Esophagus squamous epithelium (tissue), 5 donors: ENCODE measurements around the gene ING3. TPM values are rescaled to one million over a fixed set of nuclear protein-coding genes. Genes with fewer than 3 reads are reported as not detected.

Experiments
- DNase-seq: peaks from one replicate; lab custom pipeline; 2025; lab: John Stamatoyannopoulos, UW
- H3K27ac ChIP-seq, 4 donors: fragments of 200-600 bp; sonication (generic); one replicate each; pipeline ENCODE4 v1.5.1; 2016 to 2019; ENCODE audit warnings: mild to moderate bottlenecking in 1 of 4
- H3K27me3 ChIP-seq, 4 donors: fragments of 200-600 bp; sonication (generic); 1 replicate in 3 of 4; 2 replicates in 1 of 4; pipeline versions ENCODE4 v1.5.1 to v1.6.0; 2017 to 2021; ENCODE audit warnings: antibody characterized with exemption in 1 of 4
- H3K36me3 ChIP-seq, 3 donors: fragments of 200-600 bp; sonication (generic); one replicate each; pipeline ENCODE4 v1.5.1; 2016 to 2019
- H3K4me1 ChIP-seq, 3 donors: fragments of 200-600 bp; sonication (generic); one replicate each; pipeline ENCODE4 v1.5.1; 2017 to 2019
- H3K4me3 ChIP-seq, 4 donors: fragments of 200-600 bp; sonication (generic); 1 replicate in 3 of 4; 2 replicates in 1 of 4; pipeline ENCODE4 v1.5.1; 2016 to 2019; ENCODE audit warnings: mild to moderate bottlenecking in 2 of 4, moderate library complexity in 1 of 4
- H3K9me3 ChIP-seq, 3 donors: fragments of 200-600 bp; sonication (generic); one replicate each; pipeline ENCODE4 v1.5.1; 2016 to 2019
- POLR2A ChIP-seq, 4 donors: fragments of 450-650 bp; IDR thresholded peaks; one replicate each; pipeline ENCODE4 v1.6.1; 2017; ENCODE audit warnings: antibody characterized with exemption in 4 of 4, mild to moderate bottlenecking in 4 of 4, moderate library complexity in 3 of 4
- WGBS, 2 donors: methylation state at CpG; one replicate each; pipeline ENCODE4 v1.1.5; 2018; 5-methylcytosine and 5-hydroxymethylcytosine counted together
- intact Hi-C: fragments of 100-400 bp; cut with DNase I; formaldehyde crosslinking; loops from one replicate; pipeline ENCODE4 v1.15.0; 2022
- total RNA-seq, 4 donors: library from RNA; depleted of rRNA; stranded (reverse); fragments of >200 nt; gene quantifications; one replicate each; pipeline ENCODE4 v1.1.0, GENCODE V29; 2016
- TF ChIP-seq, protein P1 (sequence below), 6 experiments: fragments of 450-650 bp in 4 of 6; fragments of 200-600 bp in 2 of 6; sonication (generic) in 2 of 6; IDR thresholded peaks; one replicate each; pipeline ENCODE4 v1.5.1; 2016 to 2019; ENCODE audit warnings: antibody characterized with exemption in 6 of 6, mild to moderate bottlenecking in 4 of 6, moderate library complexity in 4 of 6
- donor health status: DM: yes; HTN: yes; CAD: no.

The ING3 gene
- total RNA-seq, 4 donors from 2014 or later, result 12.5 to 15.8 (median 14.4) TPM

DNA sequence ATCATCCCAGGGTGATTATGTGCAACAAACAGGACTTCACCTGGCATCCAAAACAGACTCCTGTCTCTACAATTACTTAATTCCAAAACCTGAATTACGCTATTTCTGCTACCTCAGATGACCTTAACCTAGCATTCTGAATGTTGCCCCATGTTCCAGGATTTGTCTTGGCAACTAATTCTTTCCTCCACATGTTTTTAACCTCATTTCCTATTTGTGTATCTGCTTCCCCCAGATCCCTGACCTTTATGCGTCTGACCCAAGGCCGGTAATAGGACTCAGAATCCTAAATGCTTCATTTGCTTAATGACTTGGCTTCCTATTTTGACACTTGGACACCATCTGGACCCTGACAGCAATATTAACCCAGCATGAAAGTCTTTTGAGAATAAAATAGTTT, 8.7 kb upstream of the ING3 start:
- WGBS, 2 donors, result 42 to 50% methylated on average over 3 of the region's 3 CpGs
- Histone ChIP-seq H3K27me3 (no peaks in the 10 kb centered on the region), H3K27ac (no peak overlapping the region), H3K4me3 (no peak overlapping the region), H3K9me3 (no peaks in the 10 kb centered on the region), H3K4me1 (no peaks in the 10 kb centered on the region), H3K36me3 (no peaks in the 10 kb centered on the region)
- no peak for TF ChIP-seq POLR2A (IDR thresholded peaks at IDR 0.05)
- TF ChIP-seq, protein P1, sequence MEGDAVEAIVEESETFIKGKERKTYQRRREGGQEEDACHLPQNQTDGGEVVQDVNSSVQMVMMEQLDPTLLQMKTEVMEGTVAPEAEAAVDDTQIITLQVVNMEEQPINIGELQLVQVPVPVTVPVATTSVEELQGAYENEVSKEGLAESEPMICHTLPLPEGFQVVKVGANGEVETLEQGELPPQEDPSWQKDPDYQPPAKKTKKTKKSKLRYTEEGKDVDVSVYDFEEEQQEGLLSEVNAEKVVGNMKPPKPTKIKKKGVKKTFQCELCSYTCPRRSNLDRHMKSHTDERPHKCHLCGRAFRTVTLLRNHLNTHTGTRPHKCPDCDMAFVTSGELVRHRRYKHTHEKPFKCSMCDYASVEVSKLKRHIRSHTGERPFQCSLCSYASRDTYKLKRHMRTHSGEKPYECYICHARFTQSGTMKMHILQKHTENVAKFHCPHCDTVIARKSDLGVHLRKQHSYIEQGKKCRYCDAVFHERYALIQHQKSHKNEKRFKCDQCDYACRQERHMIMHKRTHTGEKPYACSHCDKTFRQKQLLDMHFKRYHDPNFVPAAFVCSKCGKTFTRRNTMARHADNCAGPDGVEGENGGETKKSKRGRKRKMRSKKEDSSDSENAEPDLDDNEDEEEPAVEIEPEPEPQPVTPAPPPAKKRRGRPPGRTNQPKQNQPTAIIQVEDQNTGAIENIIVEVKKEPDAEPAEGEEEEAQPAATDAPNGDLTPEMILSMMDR (IDR thresholded peaks at IDR 0.05), result no peak
- intact Hi-C loops, result loop anchor here (10.0 kb wide), 1 partner anchor 137 kb away; no protein-coding TSS in a partner anchor
- DNase-seq, result no peak

DNA sequence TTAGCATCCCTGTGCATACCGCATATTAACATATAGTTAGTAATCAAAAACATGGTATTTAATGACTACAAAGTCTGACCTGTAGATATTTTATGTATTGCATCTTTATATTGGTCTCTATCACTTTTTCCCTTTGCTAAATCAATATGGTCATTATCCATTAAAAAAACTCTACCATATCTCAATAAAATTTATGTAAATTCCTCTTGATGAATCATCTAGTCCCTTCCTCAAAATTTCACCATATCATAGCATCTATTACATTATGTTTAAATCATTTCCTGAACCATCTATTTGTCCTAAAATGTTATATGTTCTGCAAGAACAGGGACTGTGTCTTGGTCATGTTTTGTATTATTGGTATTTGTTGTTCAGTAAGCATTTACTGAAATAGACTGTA, 7.7 kb upstream of the ING3 start:
- Histone ChIP-seq H3K4me1 (no peaks in the 10 kb centered on the region), H3K36me3 (no peaks in the 10 kb centered on the region), H3K27me3 (no peaks in the 10 kb centered on the region), H3K27ac (no peak overlapping the region), H3K4me3 (no peak overlapping the region), H3K9me3 (no peaks in the 10 kb centered on the region)
- TF ChIP-seq, protein P1 (IDR thresholded peaks at IDR 0.05), result no peak
- TF ChIP-seq POLR2A (IDR thresholded peaks at IDR 0.05), result no peak
- intact Hi-C loops, result loop anchor here (10.0 kb wide), 1 partner anchor 138 kb away; no protein-coding TSS in a partner anchor
- 86 to 90% methylated on average over 1 of the region's 1 CpG for WGBS, 2 donors
- no peak for DNase-seq

DNA sequence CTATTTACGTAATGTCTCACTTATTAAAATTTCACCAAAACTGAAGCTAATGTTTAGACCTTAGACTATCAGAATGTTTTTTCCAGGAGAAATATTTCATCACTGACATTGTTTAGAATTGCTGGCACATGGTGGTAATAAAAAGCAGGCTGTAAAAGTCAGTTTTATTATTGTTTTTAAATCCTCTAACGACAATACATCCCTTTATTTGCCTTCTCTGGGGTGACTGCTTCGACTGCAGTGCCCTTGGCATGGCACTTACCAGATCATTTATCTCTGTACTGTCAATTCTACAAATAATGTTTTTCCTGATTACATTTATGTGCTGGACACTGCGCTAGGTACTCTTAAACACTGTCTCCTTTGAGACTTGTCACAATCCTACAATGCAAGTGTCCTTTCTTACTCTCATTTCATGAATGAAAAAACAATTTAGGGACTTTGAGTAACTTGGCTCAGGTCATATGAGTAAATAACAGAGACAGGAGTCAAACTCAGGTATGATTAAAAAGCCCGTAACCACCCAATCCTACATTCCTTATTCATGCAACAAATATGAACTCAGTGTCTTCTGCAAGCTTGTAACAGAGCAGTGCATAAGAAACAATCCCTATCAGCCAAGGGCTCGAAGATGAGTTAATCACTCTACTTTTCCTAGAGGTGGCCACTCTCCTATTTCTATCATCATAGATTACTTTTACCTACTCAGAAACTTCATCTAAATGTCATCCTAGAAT, 5.6 kb upstream of the ING3 start:
- WGBS, 2 donors, result 54 to 57% methylated on average over 6 of the region's 6 CpGs

DNA sequence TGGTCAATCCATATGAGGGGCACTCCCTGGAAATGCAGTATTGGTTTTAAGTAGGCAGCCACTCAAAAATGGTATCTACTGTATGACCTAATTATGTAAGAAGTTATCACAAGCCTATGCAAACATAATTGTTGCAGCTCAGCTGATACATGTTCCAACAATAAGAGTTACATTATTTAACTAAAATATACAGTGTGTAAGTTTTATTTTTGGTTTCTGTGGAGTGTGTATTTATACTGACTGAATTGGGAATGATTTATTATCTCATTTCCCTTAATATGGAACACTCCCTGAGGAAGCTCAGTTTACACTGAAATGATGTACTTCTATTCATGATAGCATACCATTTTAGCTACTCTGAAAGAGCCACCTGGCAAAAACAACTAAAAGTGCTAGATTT, 2.6 kb upstream of the ING3 start:
- TF ChIP-seq, protein P1 (IDR thresholded peaks at IDR 0.05), result no peak
- TF ChIP-seq POLR2A (IDR thresholded peaks at IDR 0.05), result no peak
- DNase-seq, result no peak
- no peak overlapping the region for H3K4me3 ChIP-seq
- H3K27ac ChIP-seq, result no peak overlapping the region
- no peaks in the 10 kb centered on the region for H3K9me3 ChIP-seq
- H3K4me1 ChIP-seq, result peaks cover 5 to 28% (median 11%) of the 10 kb centered on the region in 3 donors
- H3K27me3 ChIP-seq, result no peaks in the 10 kb centered on the region
- H3K36me3 ChIP-seq, result no peaks in the 10 kb centered on the region
- intact Hi-C loops, result loop anchor here (10.0 kb wide), 1 partner anchor 143 kb away; no protein-coding TSS in a partner anchor

More for the DNA sequence above, 5.6 kb upstream of the ING3 start:
- Histone ChIP-seq H3K27me3 (no peaks in the 10 kb centered on the region), H3K4me1 (peaks cover 0 to 9% (median 0%) of the 10 kb centered on the region in 3 donors), H3K36me3 (no peaks in the 10 kb centered on the region), H3K27ac (no peak overlapping the region), H3K9me3 (no peaks in the 10 kb centered on the region), H3K4me3 (no peak overlapping the region)
- TF ChIP-seq, protein P1 (IDR thresholded peaks at IDR 0.05), result no peak
- no peak for TF ChIP-seq POLR2A (IDR thresholded peaks at IDR 0.05)
- no peak for DNase-seq
- intact Hi-C loops, result loop anchor here (10.0 kb wide), 1 partner anchor 140 kb away; no protein-coding TSS in a partner anchor

DNA sequence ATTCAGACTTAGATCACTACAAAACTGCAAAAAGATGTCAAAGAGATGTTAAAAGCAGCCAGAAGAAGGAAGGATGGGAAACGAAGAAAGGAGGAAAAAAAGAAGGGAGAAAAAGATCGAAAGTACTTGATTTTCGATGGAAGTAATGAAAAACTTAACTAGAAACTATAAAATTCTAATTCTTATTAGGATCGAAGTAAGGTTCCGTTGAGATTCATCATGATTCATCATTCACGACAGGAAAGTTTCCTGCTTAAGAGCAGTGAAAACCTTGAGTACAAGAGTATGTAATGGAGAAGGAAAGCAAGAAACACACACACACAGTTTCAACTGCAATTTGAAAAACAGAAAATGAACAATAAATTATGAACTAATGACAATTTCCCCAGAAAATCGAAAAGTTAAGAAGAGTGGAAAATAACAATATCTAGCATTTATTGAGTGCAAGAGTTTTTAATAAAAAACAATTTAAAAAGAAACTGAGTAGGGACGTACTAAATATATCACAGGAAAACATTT, 1.1 kb upstream of the ING3 start:
- H3K27me3 ChIP-seq, result no peaks in the 10 kb centered on the region
- H3K27ac ChIP-seq, result peak overlapping the region in 1 of 4 donors; percentile 99
- 42 to 47% methylated on average over 8 of the region's 8 CpGs for WGBS, 2 donors
- peaks cover 0 to 13% (median 0%) of the 10 kb centered on the region in 3 donors for H3K36me3 ChIP-seq
- H3K9me3 ChIP-seq, result no peaks in the 10 kb centered on the region
- intact Hi-C loops, result loop anchor here (10.0 kb wide), 1 partner anchor 145 kb away; no protein-coding TSS in a partner anchor
- peak overlapping the region; percentile 56 to 87 (median 74) for H3K4me3 ChIP-seq
- no peak for TF ChIP-seq POLR2A (IDR thresholded peaks at IDR 0.05)
- TF ChIP-seq, protein P1 (IDR thresholded peaks at IDR 0.05), result no peak
- peaks cover 5 to 28% (median 11%) of the 10 kb centered on the region in 3 donors for H3K4me1 ChIP-seq
- DNase-seq, result no peak
